ENCODE data around the gene LRMDA.

Gene LRMDA

GRCh38 chr10:75803121-75803520 lies 371.7 kb downstream of the LRMDA start:
- DNase-seq, result no peak

- no peak for DNase-seq
Measured at GRCh38 chr10:75803816-75804552, 372.6 kb downstream of the LRMDA start.

GRCh38 chr10:75806186-75806585 lies 374.8 kb downstream of the LRMDA start:
- DNase-seq, result no peak

- no peak for DNase-seq
Measured at GRCh38 chr10:75807456-75807855, 376.0 kb downstream of the LRMDA start.

GRCh38 chr10:75809003-75809402 lies 377.6 kb downstream of the LRMDA start:
- no peak for DNase-seq

- no peak for DNase-seq
Measured at GRCh38 chr10:75814014-75814413, 382.6 kb downstream of the LRMDA start.

- no peak for DNase-seq
Measured at GRCh38 chr10:75815066-75815465, 383.6 kb downstream of the LRMDA start.

GRCh38 chr10:75817198-75817597 lies 385.8 kb downstream of the LRMDA start:
- DNase-seq, result no peak

GRCh38 chr10:75818552-75818951 lies 387.1 kb downstream of the LRMDA start:
- no peak for DNase-seq

- no peak for DNase-seq
Measured at GRCh38 chr10:75825235-75825634, 393.8 kb downstream of the LRMDA start.

GRCh38 chr10:75825661-75826060 lies 394.2 kb downstream of the LRMDA start:
- DNase-seq, result no peak

- DNase-seq, result no peak
Measured at GRCh38 chr10:75826846-75827245, 395.4 kb downstream of the LRMDA start.

GRCh38 chr10:75827587-75828021 lies 396.2 kb downstream of the LRMDA start:
- no peak for DNase-seq

GRCh38 chr10:75828413-75828812 lies 397.0 kb downstream of the LRMDA start:
- DNase-seq, result no peak

GRCh38 chr10:75836064-75836463 lies 404.6 kb downstream of the LRMDA start:
- no peak for DNase-seq

- DNase-seq, result no peak
Measured at GRCh38 chr10:75838486-75838885, 407.1 kb downstream of the LRMDA start.

GRCh38 chr10:75839020-75839419 lies 407.6 kb downstream of the LRMDA start:
- DNase-seq, result no peak

- DNase-seq, result no peak
Measured at GRCh38 chr10:75841266-75841665, 409.8 kb downstream of the LRMDA start.

- no peak for DNase-seq
Measured at GRCh38 chr10:75845176-75845947, 413.9 kb downstream of the LRMDA start.

GRCh38 chr10:75847477-75847876 lies 416.1 kb downstream of the LRMDA start:
- DNase-seq, result no peak

- DNase-seq, result no peak
Measured at GRCh38 chr10:75851580-75852345, 420.3 kb downstream of the LRMDA start.

- no peak for DNase-seq
Measured at GRCh38 chr10:75852851-75853484, 421.5 kb downstream of the LRMDA start.

- no peak for DNase-seq
Measured at GRCh38 chr10:75857269-75857846, 425.9 kb downstream of the LRMDA start.

Data from KG1 (cell line).